HEK293 (cell line): ENCODE measurements around the gene ATP5ME.

Experiments used
- ATF2 ChIP-seq: fragments of 450-650 bp; formaldehyde crosslinking; IDR thresholded peaks from 2 replicates; pipeline ENCODE4 v1.5.1; 2016; ENCODE audit warnings: missing biosample characterization, missing genetic modification characterization, low read depth
- BCL11A ChIP-seq: fragments of 450-650 bp; formaldehyde crosslinking; IDR thresholded peaks from 2 replicates; pipeline ENCODE4 v1.5.1; 2016; ENCODE audit warnings: low read depth, missing biosample characterization, missing genetic modification characterization
- CTCF ChIP-seq: fragments of 450-650 bp; formaldehyde crosslinking; IDR thresholded peaks from 2 replicates; pipeline ENCODE4 v1.5.1; 2016; ENCODE audit warnings: missing biosample characterization, missing genetic modification characterization
- PATZ1 ChIP-seq: fragments of 450-650 bp; formaldehyde crosslinking; IDR thresholded peaks from 2 replicates; pipeline ENCODE4 v1.5.1; 2016; ENCODE audit warnings: missing biosample characterization, missing genetic modification characterization
- ZNF350 ChIP-seq: fragments of 450-650 bp; formaldehyde crosslinking; IDR thresholded peaks from 2 replicates; pipeline ENCODE4 v1.5.0; 2017; ENCODE audit warnings: missing biosample characterization, mild to moderate bottlenecking, missing genetic modification characterization
- ZNF37A ChIP-seq: fragments of 450-650 bp; IDR thresholded peaks from 2 replicates; pipeline ENCODE4 v1.5.1; 2018; ENCODE audit warnings: missing biosample characterization, missing genetic modification characterization
- ZNF549 ChIP-seq: fragments of 450-650 bp; IDR thresholded peaks from 2 replicates; pipeline ENCODE4 v1.5.1; 2018; ENCODE audit warnings: missing biosample characterization, missing genetic modification characterization, mild to moderate bottlenecking, inconsistent platforms, moderate library complexity
- ZNF777 ChIP-seq: fragments of 450-650 bp; formaldehyde crosslinking; IDR thresholded peaks from 2 replicates; pipeline ENCODE4 v1.5.1; 2017; ENCODE audit warnings: missing biosample characterization, missing genetic modification characterization, borderline replicate concordance
- ZNF792 ChIP-seq: fragments of 450-650 bp; formaldehyde crosslinking; IDR thresholded peaks from 2 replicates; pipeline ENCODE4 v1.5.1; 2016; ENCODE audit warnings: missing biosample characterization, missing genetic modification characterization
- ZSCAN16 ChIP-seq: fragments of 450-650 bp; formaldehyde crosslinking; IDR thresholded peaks from 2 replicates; pipeline ENCODE4 v1.5.1; 2016; ENCODE audit warnings: missing biosample characterization, missing genetic modification characterization
- TF ChIP-seq, protein P1 (sequence below): fragments of 450-650 bp; formaldehyde crosslinking; conservative IDR thresholded peaks from 2 replicates; pipeline ENCODE4 v1.5.1; 2016; ENCODE audit warnings: low read depth, missing biosample characterization, missing genetic modification characterization

GRCh38 chr4:629915-630641, 44.0 kb downstream of the ATP5ME start:
- no peak for TF ChIP-seq ZSCAN16 (tag by site-specific recombination)
- TF ChIP-seq ZNF792 (tag by site-specific recombination) = no peak
- TF ChIP-seq ZNF549 = no peak
- TF ChIP-seq CTCF (tag by site-specific recombination) = no peak
- no peak for TF ChIP-seq ZNF350 (tag by site-specific recombination)
- TF ChIP-seq PATZ1 = no peak
- TF ChIP-seq ATF2 = no peak
- TF ChIP-seq, protein P1, sequence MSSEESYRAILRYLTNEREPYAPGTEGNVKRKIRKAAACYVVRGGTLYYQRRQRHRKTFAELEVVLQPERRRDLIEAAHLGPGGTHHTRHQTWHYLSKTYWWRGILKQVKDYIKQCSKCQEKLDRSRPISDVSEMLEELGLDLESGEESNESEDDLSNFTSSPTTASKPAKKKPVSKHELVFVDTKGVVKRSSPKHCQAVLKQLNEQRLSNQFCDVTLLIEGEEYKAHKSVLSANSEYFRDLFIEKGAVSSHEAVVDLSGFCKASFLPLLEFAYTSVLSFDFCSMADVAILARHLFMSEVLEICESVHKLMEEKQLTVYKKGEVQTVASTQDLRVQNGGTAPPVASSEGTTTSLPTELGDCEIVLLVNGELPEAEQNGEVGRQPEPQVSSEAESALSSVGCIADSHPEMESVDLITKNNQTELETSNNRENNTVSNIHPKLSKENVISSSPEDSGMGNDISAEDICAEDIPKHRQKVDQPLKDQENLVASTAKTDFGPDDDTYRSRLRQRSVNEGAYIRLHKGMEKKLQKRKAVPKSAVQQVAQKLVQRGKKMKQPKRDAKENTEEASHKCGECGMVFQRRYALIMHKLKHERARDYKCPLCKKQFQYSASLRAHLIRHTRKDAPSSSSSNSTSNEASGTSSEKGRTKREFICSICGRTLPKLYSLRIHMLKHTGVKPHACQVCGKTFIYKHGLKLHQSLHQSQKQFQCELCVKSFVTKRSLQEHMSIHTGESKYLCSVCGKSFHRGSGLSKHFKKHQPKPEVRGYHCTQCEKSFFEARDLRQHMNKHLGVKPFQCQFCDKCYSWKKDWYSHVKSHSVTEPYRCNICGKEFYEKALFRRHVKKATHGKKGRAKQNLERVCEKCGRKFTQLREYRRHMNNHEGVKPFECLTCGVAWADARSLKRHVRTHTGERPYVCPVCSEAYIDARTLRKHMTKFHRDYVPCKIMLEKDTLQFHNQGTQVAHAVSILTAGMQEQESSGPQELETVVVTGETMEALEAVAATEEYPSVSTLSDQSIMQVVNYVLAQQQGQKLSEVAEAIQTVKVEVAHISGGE (tag by site-specific recombination) = no peak
- no peak for TF ChIP-seq BCL11A (tag by site-specific recombination)
- no peak for TF ChIP-seq ZNF777 (tag by site-specific recombination)
- no peak for TF ChIP-seq ZNF37A (tag by site-specific recombination)
